HG03442 (cell line): ENCODE measurements around the gene AMMECR1L.
"Not testable (repeated sequence)": the region's sequence is repeated elsewhere in the genome, so short reads cannot be mapped to it uniquely, and the experiment has no call there.

ENCODE experiments used
- ATAC-seq: cut with Tn5 transposase; IDR thresholded peaks from one replicate; pipeline ENCODE4 v1.9.1; 2021; ENCODE audit warnings: mild to moderate bottlenecking, moderate library complexity; ENCODE audit not compliant: unreplicated experiment

AMMECR1L gene

DNA sequence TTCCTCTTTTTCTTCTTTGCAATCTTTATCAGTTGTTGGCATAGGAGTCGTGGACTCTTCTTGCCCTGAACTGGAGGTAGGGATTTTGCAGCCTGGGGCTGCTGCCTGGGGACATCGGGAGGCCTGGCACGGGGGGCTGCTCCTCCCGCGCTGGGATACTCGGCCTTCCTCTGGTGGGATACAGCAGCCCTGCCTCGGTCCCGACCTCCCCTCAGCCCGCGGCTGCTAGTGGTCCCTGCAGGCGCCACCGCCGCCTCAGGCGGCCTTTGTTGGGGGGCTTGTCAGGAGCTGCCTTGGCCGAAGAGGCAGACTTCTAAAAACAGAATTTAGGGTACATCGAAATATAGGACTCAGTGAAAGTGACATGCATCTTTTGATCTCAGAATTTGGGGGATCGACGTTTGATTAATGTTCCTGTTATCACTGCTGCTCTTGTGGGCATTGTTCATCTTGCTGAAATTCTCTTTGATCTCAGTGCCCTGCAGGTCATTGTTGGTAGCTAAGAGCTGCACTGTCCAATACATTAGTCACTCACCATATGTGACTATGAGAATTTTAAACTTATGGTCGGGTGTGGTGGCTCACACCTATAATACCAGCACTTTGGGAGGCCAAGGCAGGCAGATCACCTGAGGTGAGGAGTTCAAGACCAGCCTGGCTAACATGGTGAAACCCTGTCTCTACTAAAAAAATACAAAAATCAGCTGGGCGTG is 44.1 kb downstream of the AMMECR1L start:
- ATAC-seq, result no peak

DNA sequence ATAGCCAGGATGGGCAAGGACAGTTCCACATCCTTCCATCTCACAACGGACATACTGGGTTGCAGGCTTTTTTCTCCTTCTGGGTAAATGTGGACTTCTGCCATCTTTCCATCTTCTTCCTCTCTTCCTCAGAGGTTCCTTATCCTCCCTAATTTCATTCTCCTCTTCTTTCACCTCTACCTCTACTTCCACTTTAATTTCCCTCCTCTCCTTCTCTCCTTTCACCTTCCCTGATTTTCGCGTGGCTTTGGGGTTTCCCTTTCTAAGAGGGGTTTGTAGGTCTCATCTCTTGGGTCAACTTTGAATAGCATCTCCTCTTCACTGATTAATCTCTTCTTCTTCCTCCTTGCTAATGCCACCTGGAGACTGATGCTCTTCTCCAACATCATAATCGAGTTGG is 44.9 kb downstream of the AMMECR1L start:
- ATAC-seq, result no peak

DNA sequence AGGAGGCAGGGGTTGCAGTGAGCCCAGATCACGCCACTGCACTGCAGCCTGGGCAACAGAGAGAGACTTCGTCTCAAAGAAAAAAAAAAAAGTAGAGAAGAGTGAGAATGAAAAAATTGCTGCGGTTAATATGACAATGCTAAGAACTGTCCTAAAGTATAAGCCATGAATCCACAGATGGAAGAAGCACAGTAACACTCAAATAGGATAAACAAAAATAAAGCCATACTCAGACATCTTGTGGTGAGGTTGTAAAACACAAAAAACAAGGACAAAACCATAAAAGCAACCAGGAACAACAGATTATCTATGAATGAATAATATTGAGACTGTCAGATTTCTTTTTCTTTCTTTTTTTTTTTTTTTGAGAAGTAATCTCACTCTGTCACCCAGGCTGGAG is 50.8 kb downstream of the AMMECR1L start:
- no peak for ATAC-seq

GRCh38 chr2:127829845-127830246 is 55.9 kb downstream of the AMMECR1L start:
- peak; percentile 99 for ATAC-seq

DNA sequence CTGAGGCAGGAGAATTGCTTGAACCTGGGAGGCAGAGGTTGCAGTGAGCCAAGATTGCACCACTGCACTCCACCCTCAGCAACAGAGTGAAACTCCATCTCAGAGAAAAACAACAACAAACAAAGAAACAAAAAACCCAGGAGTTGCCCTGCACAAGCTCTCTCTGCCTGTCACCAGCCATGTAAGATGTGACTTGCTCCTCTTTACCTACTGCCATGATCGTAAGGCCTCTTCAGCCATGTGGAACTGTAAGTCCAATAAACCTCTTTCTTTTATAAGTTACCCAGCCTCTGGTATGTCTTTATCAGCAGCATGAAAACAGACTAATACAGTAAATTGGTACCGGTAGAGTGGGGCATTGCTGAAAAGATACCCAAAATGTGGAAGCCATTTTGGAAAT is 59.0 kb downstream of the AMMECR1L start:
- ATAC-seq, result not testable (repeated sequence)

DNA sequence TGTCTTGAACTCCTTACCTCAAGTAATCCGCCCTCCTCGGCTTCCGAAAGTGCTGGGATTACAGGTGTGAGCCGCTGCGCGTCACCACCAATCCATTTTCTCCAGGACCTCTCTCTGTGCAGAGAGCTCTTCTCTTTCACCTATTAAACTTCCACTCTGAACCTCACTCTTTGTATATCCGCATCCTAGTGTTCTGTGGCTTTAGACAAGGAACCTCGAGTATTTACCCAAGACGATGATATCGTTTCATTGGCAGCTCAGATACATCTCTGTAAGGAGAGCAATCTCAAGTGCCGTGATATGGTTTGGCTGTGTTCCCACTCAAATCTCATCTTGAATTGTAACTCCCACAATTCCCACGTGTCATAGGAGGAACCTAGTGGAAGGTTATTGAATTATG is 59.7 kb downstream of the AMMECR1L start:
- ATAC-seq, result no peak

GRCh38 chr2:127820080-127820668 is 65.6 kb downstream of the AMMECR1L start:
- no peak for ATAC-seq

DNA sequence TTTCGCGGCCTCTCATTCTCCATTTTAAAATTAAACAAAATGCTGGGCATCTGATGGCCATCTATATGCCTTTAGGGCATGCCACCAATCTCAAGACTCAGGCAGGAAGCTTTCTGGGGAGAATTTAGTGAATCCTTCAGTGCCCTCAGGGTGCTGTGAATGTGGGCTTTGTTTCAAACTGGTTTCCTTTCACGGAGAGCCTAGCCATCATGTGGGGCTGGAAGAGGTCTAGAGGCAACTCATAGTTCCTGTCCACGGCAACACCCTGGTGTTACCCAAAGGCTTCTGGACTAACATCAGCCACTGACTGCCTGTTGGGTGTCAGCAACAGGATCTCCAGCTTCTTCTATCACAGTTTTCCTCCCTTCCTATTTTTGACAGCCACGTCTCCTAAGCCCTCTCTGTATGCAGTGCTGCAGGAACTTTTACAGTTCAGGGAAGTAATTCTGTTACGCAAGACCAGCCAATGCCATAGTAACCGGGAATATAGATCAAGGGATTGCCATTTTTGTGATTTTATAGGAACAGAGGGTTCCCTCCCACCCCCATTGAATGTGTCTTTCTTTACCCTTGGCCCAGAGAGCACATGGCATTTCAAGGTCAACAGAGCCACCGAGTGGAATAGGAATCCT is 66.8 kb downstream of the AMMECR1L start:
- no peak for ATAC-seq

- no peak for ATAC-seq
Observed at GRCh38 chr2:127818241-127818640, 67.5 kb downstream of the AMMECR1L start.

GRCh38 chr2:127814677-127815076 is 71.1 kb downstream of the AMMECR1L start:
- no peak for ATAC-seq

DNA sequence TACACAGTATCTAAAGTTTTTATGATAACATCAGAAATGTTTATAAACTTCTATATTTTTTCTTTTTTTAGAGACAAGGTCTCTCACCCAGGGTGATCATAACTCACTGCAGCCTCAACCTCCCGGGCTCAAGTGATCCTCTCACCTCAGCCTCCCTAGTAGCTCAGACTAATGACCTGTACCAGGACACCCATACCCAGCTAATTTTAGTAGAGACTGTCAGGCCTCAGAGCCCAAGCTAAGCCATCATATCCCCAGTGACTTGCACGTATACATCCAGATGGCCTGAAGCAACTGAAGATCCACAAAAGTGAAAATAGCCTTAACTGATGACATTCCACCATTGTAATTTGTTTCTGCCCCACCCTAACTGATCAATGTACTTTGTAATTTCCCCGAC is 73.3 kb downstream of the AMMECR1L start:
- ATAC-seq, result not testable (repeated sequence)
